HepG2 (cell line): ENCODE measurements around the gene PAFAH1B1. TPM values are rescaled to one million over a fixed set of nuclear protein-coding genes. Genes with fewer than 3 reads are reported as not detected.

Source experiments
- GLI4 ChIP-seq: sonication (generic); formaldehyde crosslinking; IDR thresholded peaks from 2 replicates; pipeline ENCODE4 v1.5.1; 2020; ENCODE audit warnings: missing genetic modification reagents, mild to moderate bottlenecking, moderate library complexity, borderline replicate concordance
- HNRNPL ChIP-seq: fragments of 200-400 bp; formaldehyde crosslinking; IDR thresholded peaks from 2 replicates; pipeline ENCODE4 v1.6.1; 2017; ENCODE audit warnings: mild to moderate bottlenecking, low read depth, low read length
- MAX ChIP-seq: IDR thresholded peaks from 2 replicates; pipeline ENCODE4 v1.6.1; 2012; ENCODE audit warnings: inconsistent platforms
- MIER3 ChIP-seq: IDR thresholded peaks from 2 replicates; pipeline ENCODE4 v1.6.1; 2016; ENCODE audit warnings: missing compliant biosample characterization, borderline replicate concordance
- RARA ChIP-seq: IDR thresholded peaks from 2 replicates; pipeline ENCODE4 v1.6.1; 2016; ENCODE audit warnings: missing genetic modification reagents, missing compliant biosample characterization
- TAF1 ChIP-seq: sonication (generic); formaldehyde crosslinking; IDR thresholded peaks from 2 replicates; pipeline ENCODE4 v1.4.0; 2020; ENCODE audit warnings: missing genetic modification reagents
- TCF12 ChIP-seq, 2 experiments: fragments of 450-650 bp in 1 of 2; sonication (generic) in 1 of 2; formaldehyde crosslinking in 1 of 2; IDR thresholded peaks; 2 replicates each; pipeline versions ENCODE4 v1.6.1 to v1.8.0; 2017 to 2022; ENCODE audit warnings: antibody characterized with exemption in 1 of 2, mild to moderate bottlenecking in 1 of 2, missing genetic modification reagents in 1 of 2, moderate library complexity in 1 of 2
- ZFP37 ChIP-seq: sonication (generic); formaldehyde crosslinking; IDR thresholded peaks from 2 replicates; pipeline ENCODE4 v1.4.0; 2020; ENCODE audit warnings: missing genetic modification reagents, borderline replicate concordance
- ZFX ChIP-seq: sonication (generic); formaldehyde crosslinking; IDR thresholded peaks from 2 replicates; pipeline ENCODE4 v1.4.0; 2020; ENCODE audit warnings: mild to moderate bottlenecking, low read depth, missing genetic modification reagents, moderate library complexity
- ZIK1 ChIP-seq: sonication (generic); formaldehyde crosslinking; IDR thresholded peaks from 2 replicates; pipeline ENCODE4 v1.5.0; 2020; ENCODE audit warnings: mild to moderate bottlenecking, low read depth, missing genetic modification reagents, borderline replicate concordance
- ZNF225 ChIP-seq: sonication (generic); formaldehyde crosslinking; IDR thresholded peaks from 2 replicates; pipeline ENCODE4 v1.4.0; 2020; ENCODE audit warnings: mild to moderate bottlenecking, missing genetic modification reagents
- ZNF30 ChIP-seq: sonication (generic); formaldehyde crosslinking; IDR thresholded peaks from 2 replicates; pipeline ENCODE4 v1.5.0; 2020; ENCODE audit warnings: mild to moderate bottlenecking, missing genetic modification reagents
- ZNF446 ChIP-seq: sonication (generic); formaldehyde crosslinking; IDR thresholded peaks from 2 replicates; pipeline ENCODE4 v1.5.0; 2020; ENCODE audit warnings: mild to moderate bottlenecking, missing genetic modification reagents
- ZNF563 ChIP-seq: sonication (generic); formaldehyde crosslinking; IDR thresholded peaks from 2 replicates; pipeline ENCODE4 v1.8.0; 2022; ENCODE audit warnings: mild to moderate bottlenecking, moderate library complexity, missing genetic modification reagents
- ZNF687 ChIP-seq: sonication (generic); formaldehyde crosslinking; IDR thresholded peaks from 2 replicates; pipeline ENCODE4 v1.5.1; 2020; ENCODE audit warnings: mild to moderate bottlenecking, missing genetic modification reagents, moderate library complexity
- ZNF704 ChIP-seq: sonication (generic); formaldehyde crosslinking; IDR thresholded peaks from 2 replicates; pipeline ENCODE4 v1.8.1; 2023; ENCODE audit warnings: mild to moderate bottlenecking, inconsistent platforms, moderate library complexity, missing genetic modification reagents, borderline replicate concordance
- polyA plus RNA-seq, 8 experiments: library from polyadenylated mRNA; depleted of rRNA in 3 of 8; stranded (reverse) in 7 of 8; unstranded in 1 of 8; fragments of >200 nt; fragmentation: Illumina TruSeq in 4 of 8; extraction: Trizol in 4 of 8; gene quantifications; 2 replicates each; pipeline versions ENCODE4 v1.2.1 to v1.2.3, GENCODE V29; 2011 to 2016; ENCODE audit warnings: low read depth in 4 of 8, missing spikeins in 1 of 8, mixed read lengths in 1 of 8; ENCODE audit not compliant: insufficient read depth in 1 of 8
- total RNA-seq, 5 experiments: library from RNA; depleted of rRNA; stranded (reverse); fragments of >200 nt; fragmentation: Illumina TruSeq; extraction: Trizol; gene quantifications; 2 replicates each; pipeline ENCODE4 v1.2.3, GENCODE V29; 2016; ENCODE audit warnings: low read depth in 1 of 5

The PAFAH1B1 gene
- total and polyA plus RNA-seq, 2 of the 13 experiments (the other 11 are each of a cell fraction or from before 2014, with no cell fraction given): 46.0 to 64.9 TPM

GRCh38 chr17:2710803-2711607, 117.6 kb downstream of the PAFAH1B1 start (continued):
- peak; percentile 85 for TF ChIP-seq MAX
- no peak for TF ChIP-seq ZNF225 (CRISPR knock-in tag)
- peak; percentile 23; the same call in 1 of the 2 replicates for TF ChIP-seq RARA (CRISPR knock-in tag)
- TF ChIP-seq ZNF446 (CRISPR knock-in tag): 0 out of 2 replicates have a peak, but pooled peaks have one; percentile 7
- peak; percentile 59 for TF ChIP-seq ZNF687 (CRISPR knock-in tag)
- no peak for TF ChIP-seq MIER3
- peak; percentile 60; the same call in 1 of the 2 replicates for TF ChIP-seq ZNF563 (CRISPR knock-in tag)
- peak; percentile 57; the same call in 1 of the 2 replicates for TF ChIP-seq TAF1
- TF ChIP-seq HNRNPL: peak; percentile 69; the same call in 1 of the 2 replicates
- peak; percentile 41; the same call in 1 of the 2 replicates for TF ChIP-seq ZFX (CRISPR knock-in tag)
- 0 out of 2 replicates have a peak, but pooled peaks have one; percentile 66 for TF ChIP-seq ZNF30 (CRISPR knock-in tag)
- TF ChIP-seq ZFP37 (CRISPR knock-in tag): no peak
- no peak for TF ChIP-seq TCF12 (IDR thresholded peaks at IDR 0.05)
- peak; percentile 27; the same call in 1 of the 2 replicates for TF ChIP-seq TCF12 (CRISPR knock-in tag; IDR thresholded peaks at IDR 0.05)
- peak; percentile 64; the same call in 1 of the 2 replicates for TF ChIP-seq ZNF704 (CRISPR knock-in tag)
- no peak for TF ChIP-seq ZIK1 (CRISPR knock-in tag)
- no peak for TF ChIP-seq GLI4
